Hypothalamus (tissue), 51 donors: ENCODE results near the gene FLYWCH1.

ENCODE experiments used
- DNase-seq, 51 donors: peaks; one replicate each; lab custom pipeline; 2025; lab: John Stamatoyannopoulos, UW

The FLYWCH1 gene

DNA sequence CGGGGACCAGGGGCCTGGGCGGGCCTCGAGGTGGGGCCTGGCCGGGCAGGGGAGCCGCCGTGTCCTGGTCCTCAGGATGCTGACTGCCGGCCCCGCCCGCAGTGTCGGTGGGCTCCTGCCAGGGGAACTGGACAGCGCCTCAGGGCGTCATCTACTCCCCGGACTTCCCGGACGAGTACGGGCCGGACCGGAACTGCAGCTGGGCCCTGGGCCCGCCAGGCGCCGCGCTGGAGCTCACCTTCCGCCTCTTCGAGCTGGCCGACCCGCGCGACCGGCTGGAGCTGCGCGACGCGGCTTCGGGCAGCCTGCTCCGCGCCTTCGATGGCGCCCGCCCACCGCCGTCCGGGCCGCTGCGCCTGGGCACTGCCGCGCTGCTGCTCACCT lies 55.1 kb downstream of the FLYWCH1 start:
- no peak for DNase-seq

DNA sequence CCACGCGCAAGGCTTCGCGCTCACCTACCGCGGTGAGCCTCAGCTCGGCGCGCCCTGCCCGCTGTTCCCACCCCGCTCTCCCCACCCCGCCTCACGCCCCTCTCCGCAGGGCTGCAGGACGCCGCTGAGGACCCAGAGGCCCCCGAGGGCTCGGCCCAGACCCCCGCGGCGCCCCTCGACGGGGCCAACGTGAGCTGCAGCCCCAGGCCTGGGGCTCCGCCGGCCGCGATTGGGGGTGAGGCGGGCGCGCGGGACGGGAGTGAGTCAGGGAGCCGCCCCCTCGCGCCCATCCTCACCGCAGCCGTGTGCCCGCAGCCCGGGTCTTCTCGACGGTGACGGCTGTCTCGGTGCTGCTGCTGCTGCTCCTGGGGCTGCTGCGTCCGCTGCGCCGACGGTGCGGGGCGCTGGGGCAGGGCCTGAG lies 55.5 kb downstream of the FLYWCH1 start:
- no peak for DNase-seq

DNA sequence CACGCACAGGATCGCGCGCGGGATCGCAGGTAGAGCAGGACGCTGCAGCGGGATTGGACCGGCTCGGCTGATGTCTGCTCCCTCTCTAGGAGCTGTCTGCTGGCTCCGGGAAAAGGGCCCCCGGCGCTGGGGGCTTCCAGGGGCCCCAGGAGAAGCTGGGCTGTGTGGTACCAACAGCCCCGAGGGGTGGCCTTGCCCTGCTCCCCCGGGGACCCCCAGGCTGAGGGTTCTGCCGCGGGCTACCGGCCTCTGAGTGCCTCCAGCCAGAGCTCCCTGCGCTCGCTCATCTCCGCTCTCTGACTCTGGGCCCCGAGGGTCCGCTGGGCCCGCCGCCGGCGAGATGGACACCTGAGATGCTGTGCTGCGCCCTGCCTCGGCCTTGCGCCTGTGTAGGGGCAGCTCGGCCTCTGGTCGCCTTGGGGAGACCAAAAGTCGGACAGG lies 56.0 kb downstream of the FLYWCH1 start:
- no peak for DNase-seq

DNA sequence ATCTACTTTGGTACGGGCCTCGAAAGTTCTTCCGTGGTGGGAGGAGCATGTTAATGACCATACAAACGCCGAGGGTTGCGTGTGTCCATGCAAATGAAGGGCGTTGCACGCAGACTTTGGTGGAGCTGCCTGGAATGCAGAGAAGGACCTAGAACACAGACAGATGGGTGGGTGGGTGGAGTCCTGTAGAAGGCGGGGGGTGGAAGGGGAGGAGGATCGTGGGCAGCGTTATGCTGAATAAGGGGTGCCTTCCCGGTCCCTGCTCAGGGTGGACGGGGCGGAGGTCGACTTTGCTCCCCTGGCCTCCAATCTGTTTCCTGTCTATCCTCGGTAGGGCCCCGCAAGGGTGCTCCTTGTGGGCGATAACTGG lies 56.6 kb downstream of the FLYWCH1 start:
- no peak for DNase-seq

DNA sequence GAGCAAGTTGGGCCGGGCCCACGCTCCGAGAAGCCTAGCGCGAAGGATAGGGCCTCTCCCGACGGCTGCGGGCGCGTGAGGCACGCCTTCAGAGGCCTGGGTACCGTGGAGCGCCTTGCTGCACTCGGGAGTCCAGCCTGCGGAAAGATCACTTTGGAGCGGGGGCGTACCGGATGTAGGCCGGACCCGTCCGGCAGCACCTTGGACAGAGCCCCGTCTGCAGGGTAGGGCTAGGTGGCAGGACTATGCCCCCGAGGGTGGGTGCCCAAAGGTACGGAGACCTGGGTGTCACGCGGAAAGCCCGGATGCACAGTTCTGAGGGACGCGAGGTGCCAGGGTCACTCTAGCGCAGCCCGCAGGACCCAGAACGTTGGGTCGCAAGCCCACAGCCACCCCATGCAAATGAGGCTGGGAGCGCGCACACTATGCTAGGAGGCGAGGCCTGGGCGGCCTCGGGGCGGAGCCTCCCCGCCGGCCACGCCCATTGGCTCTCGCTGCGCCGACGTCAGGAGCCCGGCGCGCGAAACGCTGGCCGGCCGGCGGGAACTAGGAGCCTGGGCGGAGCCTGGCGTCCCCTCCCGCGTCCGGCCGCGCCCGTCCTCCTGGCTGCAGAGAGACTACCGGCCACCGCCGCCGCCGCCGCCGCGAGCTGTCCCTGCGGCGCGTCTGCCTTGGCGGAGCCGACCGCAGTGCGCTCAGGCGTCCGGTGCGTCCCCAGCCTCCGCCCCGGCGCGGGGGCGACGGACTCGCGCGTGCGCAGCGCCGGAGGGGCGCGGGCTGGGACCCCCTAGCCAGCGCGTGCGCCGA lies 57.2 kb downstream of the FLYWCH1 start, which contains the start of gene PAQR4:
PAQR4 (plus strand) TSS at position 611 of the 807 bp plus-strand sequence. CDS start 327 bp downstream, outside the sequence.
- DNase-seq: peak in 49 of 51 donors; percentile 22 to 91 (median 73)

DNA sequence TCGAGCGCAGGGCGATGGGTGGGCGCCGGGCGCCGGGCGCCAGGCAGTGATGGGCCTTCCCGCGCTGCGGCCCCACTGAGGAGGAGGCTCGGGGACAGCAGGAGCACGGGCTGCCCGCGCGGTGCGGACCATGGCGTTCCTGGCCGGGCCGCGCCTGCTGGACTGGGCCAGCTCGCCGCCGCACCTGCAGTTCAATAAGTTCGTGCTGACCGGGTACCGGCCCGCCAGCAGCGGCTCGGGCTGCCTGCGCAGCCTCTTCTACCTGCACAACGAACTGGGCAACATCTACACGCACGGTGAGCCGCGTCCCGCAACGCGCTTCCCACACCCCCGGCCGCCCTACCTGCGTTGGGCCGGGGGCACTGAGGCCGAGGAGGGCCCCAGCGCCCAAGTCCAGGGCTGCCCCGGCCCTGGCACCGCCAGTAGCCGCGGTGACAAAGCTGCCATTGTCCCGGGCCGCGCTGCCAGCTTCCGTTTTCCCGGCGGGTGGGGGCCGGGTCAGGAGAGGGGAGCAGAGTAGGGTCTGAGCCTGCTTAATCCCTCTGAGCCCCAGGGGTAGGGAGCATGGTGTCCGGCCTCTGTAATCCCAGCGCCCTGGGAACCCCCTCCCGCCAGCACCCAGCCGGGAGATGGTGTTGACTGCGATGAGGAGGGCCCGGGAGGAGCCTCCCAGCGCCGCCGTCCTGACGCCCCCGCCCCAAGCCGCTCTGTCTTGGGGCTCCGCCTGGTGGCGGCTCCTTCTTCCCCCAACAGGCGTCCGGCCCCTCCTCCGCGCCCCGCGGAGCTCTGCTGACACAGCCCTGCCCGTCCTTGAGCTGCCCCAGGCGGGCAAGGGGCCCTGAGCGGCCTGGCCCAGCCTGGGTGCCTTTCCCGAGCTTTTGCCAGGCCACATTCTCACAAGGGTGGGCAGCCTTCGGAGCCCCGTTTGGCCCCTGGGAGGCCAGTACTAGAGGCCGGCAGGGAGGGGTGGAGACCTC lies 58.1 kb downstream of the FLYWCH1 start:
- peak in 40 of 51 donors; percentile 15 to 78 (median 58) for DNase-seq

DNA sequence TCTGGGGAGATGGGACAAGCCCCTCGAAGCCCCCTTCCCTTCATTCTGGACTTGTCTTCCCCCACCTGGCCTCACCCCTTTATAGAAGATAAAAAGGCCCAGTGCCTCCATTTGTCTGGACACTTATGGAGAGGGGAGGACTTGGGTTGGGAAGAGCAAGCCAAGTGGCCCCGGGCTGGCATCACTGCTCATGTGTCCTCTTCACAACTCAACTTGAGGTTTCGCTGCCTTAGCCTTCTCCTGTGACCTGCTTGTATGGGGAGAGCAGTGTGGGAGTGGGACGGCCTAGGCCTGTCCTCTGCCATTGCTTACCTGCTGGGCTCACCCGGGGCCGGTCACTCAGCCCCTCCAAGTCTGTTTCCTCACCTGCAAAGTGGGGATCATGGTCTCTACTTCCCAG lies 58.8 kb downstream of the FLYWCH1 start:
- no peak for DNase-seq

DNA sequence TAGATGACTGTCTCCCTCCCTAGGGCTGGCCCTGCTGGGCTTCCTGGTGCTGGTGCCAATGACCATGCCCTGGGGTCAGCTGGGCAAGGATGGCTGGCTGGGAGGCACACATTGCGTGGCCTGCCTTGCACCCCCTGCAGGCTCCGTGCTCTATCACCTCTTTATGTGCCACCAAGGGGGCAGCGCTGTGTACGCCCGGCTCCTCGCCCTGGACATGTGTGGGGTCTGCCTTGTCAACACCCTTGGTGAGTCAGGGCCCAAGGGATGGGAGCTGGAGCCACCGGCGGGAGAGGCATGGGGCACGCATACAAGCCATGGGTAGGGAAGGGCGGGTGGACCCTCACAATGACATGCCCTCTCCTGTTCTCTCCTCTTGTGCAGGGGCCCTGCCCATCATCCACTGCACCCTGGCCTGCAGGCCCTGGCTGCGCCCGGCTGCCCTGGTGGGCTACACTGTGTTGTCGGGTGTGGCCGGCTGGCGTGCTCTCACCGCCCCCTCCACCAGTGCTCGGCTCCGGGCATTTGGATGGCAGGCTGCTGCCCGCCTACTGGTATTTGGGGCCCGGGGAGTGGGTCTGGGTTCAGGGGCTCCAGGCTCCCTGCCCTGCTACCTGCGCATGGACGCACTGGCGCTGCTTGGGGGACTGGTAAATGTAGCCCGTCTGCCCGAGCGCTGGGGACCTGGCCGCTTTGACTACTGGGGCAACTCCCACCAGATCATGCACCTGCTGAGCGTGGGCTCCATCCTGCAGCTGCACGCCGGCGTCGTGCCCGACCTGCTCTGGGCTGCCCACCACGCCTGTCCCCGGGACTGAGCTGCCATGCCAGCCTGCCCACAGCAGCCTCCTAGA lies 59.6 kb downstream of the FLYWCH1 start:
- DNase-seq: no peak

DNA sequence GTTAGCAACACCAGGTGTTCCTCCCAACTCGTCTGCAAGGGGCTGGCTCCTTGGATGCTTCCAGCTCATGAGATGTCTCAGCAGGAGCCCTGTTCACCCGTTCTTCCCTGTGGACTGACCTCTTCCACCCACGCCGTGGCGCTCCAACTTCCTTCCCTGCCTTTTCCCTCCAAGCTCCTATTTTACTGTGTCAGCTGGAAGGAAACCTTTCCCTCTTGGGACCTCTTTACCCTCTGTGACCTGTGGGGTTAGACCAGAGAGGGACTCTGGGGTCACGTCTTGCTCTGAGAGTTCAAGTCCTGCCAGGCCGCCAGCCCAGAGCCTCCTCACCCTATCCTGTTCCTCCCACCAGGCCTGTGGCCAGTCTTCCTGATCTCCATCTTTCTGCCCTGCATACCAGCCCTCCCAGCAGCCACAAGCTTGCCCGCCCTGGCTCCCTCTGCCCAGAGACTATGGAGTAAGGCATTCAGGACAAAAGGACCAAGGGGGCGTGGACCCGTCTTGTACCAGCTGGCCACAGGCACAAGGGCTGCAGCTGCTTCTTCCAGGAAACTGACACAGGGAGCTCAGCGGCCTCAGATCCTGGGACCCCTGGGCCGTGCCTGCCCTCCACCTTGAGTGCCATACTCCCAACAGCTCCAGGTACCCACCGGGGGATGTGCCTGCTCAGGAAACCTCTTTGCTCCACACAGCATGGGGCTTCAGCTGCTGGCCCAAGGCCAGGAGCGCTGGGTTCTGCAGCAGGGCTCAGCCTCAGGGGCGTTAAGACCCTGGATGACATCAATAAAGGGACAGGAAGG lies 60.5 kb downstream of the FLYWCH1 start:
- peak in 2 of 51 donors; percentile 8 to 17 for DNase-seq

DNA sequence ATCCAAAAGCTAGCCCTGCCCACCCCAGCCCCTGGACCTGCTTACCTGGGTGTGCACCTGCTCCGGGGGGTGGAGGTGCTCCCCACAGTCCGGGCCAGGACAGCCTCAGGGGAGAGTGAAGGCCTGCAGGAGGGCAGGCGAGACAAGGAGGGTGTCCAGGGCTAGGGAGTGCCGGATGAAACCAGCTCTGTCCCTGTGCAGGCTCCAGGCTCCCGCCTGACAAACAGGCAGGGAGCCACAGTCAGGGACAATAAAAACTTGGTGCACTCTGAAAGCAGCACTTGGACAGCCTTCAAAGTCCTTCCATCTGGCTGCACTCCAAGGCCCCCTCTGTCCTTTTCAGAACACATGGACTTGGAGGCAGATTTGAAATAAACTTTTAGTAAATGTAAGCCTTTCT lies 61.4 kb downstream of the FLYWCH1 start:
- peak in 34 of 51 donors; percentile 14 to 70 (median 35) for DNase-seq

DNA sequence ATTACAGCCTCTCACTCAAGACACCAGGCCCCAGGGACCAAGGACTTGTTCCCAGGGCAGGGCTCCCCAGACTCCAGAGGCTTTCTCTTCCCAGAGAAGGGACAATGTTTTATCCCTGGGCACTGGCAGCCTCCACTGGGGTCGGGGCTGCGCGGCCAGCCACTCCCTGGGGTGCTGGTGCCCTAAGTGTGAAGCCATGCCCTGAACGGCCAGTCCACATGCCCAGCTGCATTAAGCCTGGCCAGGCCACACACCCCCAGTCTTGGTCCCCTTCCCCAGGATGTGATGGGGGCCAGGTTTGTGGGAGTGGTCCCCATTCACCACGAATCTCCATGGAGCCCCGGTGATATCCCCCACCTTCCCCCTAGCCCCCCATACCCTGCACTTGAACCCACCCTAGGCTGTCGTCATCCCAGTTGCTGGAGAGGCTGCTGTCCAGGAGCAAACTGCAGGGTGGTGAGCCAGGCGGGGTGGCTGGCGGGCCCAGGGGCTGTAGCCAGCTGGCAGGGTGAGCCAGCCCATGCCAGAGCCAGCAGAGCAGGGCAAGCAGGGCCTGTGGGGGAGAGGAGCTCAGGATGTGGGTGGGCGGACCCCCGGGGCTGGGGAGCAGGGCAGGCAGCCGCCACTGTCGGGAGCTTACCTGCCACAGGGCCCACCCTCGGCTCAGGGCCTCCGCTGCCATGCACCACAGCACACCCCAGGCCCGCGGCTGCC lies 62.0 kb downstream of the FLYWCH1 start:
- DNase-seq: peak in 17 of 51 donors; percentile 2 to 52 (median 23)

DNA sequence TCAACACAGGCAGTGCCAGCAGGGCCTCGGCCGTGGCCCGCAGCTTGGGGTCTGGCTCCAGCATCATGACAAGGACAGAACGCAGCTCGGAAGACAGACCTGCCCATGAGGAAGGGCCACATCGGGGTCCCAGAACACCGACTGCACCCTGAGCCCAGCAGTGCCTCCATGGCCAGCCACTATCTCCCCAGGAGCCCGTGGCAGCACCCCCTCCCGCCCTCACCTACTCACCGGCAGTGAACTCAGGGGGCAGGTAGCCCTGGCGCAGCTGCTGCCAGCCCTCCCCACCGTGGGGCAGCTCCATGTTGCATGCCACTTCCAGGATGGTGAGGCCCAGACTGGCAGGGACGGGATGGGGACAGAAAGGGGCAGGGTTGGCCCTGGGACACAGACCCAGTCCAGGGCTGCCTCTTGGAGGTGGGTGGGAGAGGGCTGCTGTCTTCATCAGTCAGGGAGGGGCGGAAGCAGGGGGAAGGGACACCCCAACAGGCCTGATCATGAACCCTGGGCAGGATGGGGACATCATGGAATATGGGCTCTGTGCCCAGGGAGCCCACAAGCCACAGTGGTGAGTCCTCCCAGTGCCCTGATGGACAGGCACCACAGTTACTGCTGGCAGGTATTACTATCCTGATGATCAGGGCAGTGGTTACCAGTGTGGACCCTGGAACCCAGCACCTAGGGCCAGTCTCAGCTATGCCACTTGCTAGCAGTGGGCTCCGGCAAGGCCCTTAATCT lies 62.8 kb downstream of the FLYWCH1 start:
- no peak for DNase-seq

DNA sequence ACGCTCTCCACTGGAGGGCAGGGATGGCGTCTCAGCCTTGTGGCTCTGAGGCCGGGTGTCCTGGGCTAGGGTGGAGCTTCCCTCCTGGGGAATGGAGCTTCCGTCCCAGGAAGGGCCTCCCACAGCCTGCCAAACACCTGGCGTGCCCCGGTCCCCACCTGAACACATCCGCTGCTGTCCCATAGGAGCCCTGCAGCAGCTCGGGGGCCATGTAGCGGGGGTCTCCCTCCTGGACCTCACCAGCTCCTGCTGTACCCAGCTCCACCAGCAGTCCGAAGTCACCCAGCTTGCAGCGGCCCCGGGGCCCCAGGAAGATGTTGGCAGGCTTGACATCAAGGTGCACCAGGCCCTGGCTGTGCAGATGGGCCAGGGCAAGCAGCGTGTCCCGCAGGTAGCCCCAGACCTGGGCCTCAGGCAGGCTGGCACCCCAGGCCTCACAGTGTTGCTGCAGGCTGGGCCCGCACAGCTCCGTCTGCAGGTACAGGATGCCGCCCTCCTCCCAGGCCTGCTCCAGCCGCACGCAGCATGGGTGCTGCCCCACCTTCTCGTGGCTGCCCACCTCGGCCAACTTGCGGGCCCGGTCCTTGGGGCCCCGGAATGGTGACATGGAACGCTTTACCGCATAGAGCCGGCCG lies 63.5 kb downstream of the FLYWCH1 start:
- no peak for DNase-seq

DNA sequence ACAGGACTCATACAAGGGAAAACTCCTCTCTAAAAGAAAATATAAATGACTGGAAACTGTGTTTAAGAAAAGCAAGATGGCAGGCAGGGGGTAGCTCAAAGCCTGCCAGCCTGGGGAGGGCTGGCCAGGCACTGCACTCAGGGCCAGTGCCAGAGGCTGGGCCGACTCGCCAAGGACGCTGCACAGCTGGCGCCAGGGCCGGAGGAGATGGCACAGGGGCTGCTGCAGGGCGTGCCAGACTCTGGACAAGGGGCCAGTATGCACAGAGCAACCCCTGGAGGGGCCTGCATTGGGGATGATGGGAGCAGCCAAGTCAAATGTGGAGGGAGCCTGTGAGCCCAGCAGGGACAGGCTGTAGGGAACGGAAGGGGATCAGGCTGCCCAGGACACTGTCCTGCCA lies 64.5 kb downstream of the FLYWCH1 start:
- peak in 10 of 51 donors; percentile 14 to 45 (median 26) for DNase-seq

DNA sequence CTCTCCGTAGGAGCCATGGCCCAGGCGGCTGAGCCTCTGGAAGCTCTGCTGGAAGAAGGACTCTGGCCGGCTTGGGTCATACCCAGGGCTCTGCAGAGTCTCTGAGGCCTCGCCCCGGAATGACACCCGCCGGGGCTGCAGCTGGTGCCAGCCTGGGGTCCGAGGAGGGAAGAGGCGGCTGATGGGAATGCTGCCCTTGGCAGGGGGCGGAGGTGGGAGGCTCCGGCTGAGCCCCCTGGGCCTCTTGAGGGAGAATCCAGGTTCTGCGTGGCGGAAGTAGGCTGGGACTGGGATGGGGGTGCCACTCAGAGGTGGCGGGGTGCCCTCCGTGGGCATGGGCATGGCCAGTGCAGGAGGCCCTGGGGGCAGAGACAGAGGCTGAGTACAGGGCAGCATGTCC lies 64.9 kb downstream of the FLYWCH1 start:
- DNase-seq: no peak

DNA sequence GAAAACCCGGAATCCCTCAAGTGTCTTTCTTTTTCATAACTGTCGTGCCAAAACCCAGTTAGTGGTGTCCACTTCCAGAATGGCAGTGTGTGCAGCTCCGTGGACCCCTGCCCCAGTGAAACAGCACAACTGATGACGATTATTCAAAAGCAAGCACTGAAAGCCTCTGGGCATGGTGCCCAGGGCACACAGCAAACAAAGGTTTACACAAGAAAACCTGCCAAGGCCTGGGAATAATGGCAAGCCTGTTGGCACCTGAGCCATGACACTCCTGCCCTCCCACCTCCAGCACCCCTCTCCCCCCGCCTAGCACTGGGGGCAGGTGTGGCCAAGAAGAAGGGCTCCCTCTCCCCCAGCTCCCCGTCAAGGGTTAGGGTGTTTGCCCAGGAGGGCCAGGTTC lies 65.7 kb downstream of the FLYWCH1 start:
- DNase-seq: peak in 16 of 51 donors; percentile 11 to 49 (median 36)

DNA sequence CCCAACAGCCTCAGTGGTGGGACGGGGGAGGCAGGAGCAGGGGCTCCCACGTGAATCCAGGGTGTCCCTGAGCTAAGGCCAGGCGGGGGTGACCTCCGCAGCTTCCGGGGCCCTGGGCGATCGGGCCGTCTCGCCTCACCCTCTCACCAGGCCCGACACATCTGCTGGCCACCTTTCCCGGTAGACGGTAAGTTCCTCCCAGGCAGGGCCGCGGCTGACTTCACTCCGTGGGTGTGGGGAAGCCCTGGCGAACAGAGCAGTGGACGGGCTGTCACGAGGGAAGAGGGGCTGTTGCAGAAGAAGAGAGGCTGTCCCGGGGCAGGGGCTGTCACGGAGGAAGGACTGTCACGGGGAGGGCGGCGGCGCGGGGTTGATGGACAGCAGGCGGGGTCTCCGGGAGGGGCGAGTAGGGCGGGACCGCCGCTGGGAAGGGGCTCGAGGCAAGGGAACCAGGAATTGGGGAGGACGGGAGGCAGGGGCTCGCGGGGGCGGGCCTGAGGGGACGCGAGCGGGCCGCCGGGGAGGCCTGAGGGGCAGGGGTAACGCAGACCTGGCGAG lies 68.0 kb downstream of the FLYWCH1 start:
- no peak for DNase-seq
